ENCODE data around the gene CEP128.

GRCh38 chr14:80521456-80521855 lies 420.1 kb downstream of the CEP128 start:
- no peak for TF ChIP-seq CTCF (conservative IDR thresholded peaks at IDR 0.05; ENCODE audit: low read depth in 2 of 2)
- TF ChIP-seq CREB1 (CRISPR knock-in tag; IDR thresholded peaks at IDR 0.05; ENCODE audit: low read depth), result no peak
- no peak for TF ChIP-seq REST (IDR thresholded peaks at IDR 0.05; ENCODE audit: unreplicated experiment)
- no peak for TF ChIP-seq ZNF331 (CRISPR knock-in tag; IDR thresholded peaks at IDR 0.05; ENCODE audit: low read depth)
- TF ChIP-seq JUNB (IDR thresholded peaks at IDR 0.05; ENCODE audit: unreplicated experiment), result no peak
